HG03378 (cell line): ENCODE measurements around the gene GABRB2.
"Not testable (repeated sequence)": the region's sequence is repeated elsewhere in the genome, so short reads cannot be mapped to it uniquely, and the experiment has no call there.

Experiments used
- ATAC-seq: cut with Tn5 transposase; IDR thresholded peaks from one replicate; pipeline ENCODE4 v1.9.1; 2021; ENCODE audit warnings: mild to moderate bottlenecking, moderate library complexity; ENCODE audit not compliant: unreplicated experiment

GABRB2 gene

DNA sequence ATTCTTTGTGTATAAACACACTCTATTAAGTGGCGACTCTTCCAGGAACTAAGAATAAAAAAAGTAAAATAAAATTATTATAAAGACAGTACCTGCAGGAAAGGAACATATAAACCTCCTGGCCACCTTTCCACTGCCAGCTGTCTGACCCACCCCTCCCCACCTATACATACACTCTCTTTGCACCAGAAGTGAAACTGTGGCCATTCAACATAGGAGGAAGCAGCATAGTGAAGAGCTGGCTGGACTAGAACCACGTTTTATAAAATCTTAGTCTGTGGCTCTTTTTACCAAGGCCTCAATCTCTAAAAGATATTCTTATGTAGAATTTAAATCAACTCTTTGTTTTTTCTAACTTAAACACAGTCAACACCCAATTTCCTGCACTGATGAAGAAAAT is 289.6 kb downstream of the GABRB2 start:
- no peak for ATAC-seq

DNA sequence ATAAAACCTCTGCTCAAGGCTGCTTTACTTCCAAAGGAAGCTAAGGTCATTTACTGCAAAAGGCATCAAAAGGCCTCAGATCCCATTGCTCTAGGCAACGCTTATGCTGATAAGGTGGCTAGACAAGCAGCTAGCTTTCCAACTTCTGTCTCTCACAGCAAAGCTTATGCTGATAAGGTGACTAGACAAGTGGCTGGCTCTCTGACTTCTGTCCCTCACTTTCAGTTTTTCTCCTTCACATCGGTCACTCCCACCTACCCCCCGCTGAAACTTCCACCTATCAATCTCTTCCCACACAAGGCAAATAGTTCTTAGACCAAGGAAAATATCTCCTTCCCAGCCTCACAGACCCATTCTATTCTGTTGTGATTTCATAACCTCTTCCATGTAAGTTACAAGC is 293.6 kb downstream of the GABRB2 start:
- ATAC-seq = not testable (repeated sequence)

DNA sequence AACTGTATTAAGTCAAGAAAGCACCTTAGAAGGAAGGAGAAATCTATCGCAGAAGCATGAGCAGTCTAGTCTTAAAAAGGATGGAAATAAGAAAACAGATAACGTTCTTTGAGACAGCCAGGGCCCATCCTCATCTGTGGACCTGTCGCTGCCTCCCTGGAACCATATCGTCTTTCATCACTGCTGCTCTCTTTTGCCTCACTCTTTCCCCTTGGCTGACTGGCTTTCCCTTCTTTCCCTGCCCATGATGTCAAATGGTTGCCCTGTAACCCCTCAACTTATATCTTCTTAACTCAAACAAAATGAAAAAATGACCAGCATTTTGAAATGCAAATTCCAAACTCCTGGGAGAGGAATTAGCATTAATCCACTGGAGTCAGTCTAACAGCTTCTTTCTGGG is 299.8 kb downstream of the GABRB2 start:
- no peak for ATAC-seq

DNA sequence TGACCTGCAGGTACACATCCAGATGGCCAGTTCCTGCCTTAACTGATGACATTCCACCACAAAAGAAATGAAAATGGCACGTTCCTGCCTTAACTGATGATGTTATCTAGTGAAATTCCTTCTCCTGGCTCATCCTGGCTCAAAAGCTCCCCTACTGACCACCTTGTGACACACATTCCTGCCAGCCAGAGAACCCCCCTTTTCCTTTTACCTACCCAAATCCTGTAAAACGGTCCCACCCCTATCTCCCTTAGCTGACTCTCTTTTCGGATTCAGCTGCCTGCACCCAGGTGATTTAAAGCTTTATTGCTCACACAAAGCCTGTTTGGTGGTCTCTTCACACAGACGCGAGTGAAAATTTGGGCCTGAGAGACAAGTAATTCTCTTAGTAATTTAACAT is 300.7 kb downstream of the GABRB2 start:
- ATAC-seq = not testable (repeated sequence)
